AG09309 (cell line): ENCODE data around the gene NPEPPS.

Experiments used
- DNase-seq: peaks from one replicate; pipeline ENCODE4 v3.0.0-alpha.2; 2010; ENCODE audit warnings: low read depth
- H3K4me3 ChIP-seq: 2 replicates; pipeline ENCODE4 v1.5.1; 2011; ENCODE audit warnings: mild to moderate bottlenecking, low read depth, low read length, moderate library complexity; ENCODE audit not compliant: control insufficient read depth
- CTCF ChIP-seq: IDR thresholded peaks from 2 replicates; pipeline ENCODE4 v1.5.1; 2011; ENCODE audit warnings: mild to moderate bottlenecking, low read depth, low read length, inconsistent platforms; ENCODE audit not compliant: insufficient read depth, control insufficient read depth; ENCODE audit errors: missing control alignments

Gene NPEPPS

DNA sequence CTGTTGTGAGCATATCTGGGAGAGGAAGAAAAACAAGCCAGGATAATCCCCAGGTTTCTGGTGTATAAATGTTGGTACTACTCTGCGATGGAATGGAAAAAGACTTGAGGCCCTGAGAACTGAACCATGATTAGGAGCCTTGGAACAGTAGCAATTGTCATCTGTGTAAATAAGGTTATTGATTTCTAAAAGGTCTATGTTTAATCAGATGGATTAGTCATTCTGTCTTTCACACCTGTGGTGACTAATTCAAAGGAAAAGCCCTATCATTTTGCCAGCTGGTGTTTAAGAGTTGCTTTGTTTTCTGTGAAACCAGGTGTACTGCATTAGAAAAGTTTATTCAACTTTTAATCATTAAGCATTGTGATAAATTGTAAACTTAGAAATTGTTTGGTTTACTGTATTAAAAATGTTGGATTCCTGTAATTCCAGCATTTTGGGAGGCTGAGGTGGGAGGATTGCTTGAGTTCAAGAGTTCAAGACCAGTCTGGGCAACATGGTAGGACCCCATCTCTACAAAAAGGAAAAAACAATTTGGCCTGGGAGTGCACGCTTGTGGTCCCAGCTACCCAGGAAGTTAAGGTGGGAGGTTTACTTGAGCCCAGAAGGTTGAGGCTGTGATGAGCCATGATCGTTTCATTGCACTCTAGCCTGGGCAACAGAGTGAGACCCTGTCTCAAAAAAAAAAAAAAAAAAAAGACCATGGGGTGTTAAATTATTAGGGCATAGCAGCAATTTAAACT, 89.8 kb downstream of the NPEPPS start:
- TF ChIP-seq CTCF = no peak
- no peak overlapping the region for H3K4me3 ChIP-seq

DNA sequence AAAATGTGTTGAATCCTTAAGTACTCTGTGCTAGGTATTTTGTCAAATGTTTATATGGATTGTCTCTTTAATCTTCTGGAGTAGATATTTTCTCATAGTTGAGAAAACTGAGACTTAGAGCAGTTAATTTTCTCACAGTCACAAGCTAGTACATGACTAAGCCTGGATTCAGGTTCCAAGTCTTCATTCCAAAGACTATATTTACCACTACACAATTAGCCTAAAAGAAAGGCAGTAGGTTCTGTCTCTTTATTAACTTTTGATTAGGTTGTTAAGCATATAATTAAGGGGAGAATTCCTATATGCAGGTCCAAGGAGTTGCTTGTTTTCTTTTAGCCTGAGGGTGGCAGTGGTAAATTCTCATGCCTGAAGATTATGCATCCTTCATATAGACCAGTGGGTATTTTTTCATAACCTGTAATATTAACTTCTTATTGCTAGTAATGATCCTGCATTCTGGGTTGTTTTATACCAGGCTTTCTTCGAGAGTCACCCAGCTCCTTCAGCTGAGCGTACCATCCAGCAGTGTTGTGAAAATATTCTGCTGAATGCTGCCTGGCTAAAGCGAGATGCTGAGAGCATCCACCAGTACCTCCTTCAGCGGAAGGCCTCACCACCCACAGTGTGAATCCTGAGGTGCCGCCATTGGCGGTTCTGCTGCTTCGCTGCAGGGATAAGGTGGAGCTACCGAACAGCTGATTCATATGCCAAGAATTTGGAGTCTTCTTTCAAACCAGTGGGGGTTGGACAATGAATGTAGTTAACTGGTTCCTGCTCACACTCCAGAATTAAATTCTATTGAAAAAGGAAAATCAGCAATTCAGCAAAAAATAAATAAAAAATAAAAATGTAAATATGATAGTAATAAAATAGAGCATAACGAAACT, 90.6 kb downstream of the NPEPPS start:
- TF ChIP-seq CTCF = peak; percentile 2
- no peak overlapping the region for H3K4me3 ChIP-seq
- DNase-seq = peak; percentile 69

More for the DNA sequence above, 89.8 kb downstream of the NPEPPS start:
- no peak for DNase-seq

GRCh38 chr17:47622180-47622549, 91.3 kb downstream of the NPEPPS start:
- TF ChIP-seq CTCF = no peak
- H3K4me3 ChIP-seq = no peak overlapping the region
- DNase-seq = no peak

DNA sequence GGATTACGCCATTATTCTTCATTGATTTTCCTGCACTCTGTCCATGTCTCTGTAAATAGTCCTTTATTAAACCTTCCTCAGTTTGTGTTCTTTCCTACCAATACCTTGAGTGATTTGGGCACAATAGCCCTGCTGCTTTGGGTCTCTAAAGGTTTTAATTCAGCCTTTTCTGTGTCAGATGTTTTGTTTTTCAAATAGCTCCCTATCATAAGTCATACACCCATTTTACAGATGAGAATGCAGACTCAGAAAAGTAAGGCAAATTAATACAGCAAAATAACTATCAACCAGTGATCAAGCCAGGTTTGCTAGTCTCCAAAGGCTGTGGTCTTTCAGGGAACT, 93.8 kb downstream of the NPEPPS start:
- no peak for DNase-seq

DNA sequence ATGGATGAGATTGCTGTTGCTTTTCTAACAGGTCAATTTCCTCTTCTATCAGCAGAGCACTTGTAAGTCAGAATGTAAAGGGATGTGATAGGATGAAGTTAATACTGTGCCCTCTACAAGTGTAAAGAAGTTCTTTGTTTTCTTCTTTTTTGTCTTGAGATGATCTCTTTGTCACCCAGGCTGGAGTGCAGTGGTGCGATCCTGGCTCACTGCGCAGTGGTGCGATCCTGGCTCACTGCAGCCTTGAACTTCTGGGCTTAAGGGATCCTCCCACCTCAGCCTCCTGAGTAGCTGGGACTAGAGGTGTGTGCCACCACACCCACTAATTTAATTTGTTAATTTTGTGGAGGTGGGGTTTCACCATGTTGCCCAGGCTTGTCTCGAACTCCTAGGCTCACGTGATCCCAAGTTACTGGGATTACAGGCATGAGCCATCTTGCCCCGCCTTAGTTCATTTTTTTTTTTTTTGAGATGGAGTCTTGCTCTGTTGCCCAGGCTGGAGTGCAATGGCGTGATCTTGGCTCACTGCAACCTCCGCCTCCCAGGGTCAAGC, 97.2 kb downstream of the NPEPPS start:
- DNase-seq = no peak
- TF ChIP-seq CTCF = no peak
- H3K4me3 ChIP-seq = no peak overlapping the region

More for the DNA sequence above, 93.8 kb downstream of the NPEPPS start:
- no peak overlapping the region for H3K4me3 ChIP-seq
- no peak for TF ChIP-seq CTCF

DNA sequence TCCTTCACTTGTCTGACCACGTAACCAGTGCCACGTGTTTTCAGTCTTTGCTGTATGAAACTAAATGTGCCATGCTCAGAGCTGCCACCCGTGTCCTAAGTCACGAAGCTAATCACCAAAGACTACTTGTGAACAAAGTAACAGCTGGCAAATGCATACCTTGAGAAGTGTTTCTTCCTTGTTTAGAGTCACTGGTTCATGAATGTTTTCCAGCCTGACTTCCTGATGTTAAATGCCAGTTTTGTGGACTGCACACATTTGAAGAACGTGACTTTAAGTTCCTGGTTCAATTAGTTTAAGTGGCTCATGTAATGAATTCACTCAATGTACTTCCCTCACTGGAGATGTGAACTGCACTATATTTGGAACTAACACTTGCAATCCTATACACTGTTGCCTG, 98.9 kb downstream of the NPEPPS start:
- no peak overlapping the region for H3K4me3 ChIP-seq
- no peak for TF ChIP-seq CTCF
- DNase-seq = no peak
